HG03378 (cell line): ENCODE measurements around the gene PLCB1.

Experiments
- ATAC-seq: cut with Tn5 transposase; IDR thresholded peaks from one replicate; pipeline ENCODE4 v1.9.1; 2021; ENCODE audit warnings: mild to moderate bottlenecking, moderate library complexity; ENCODE audit not compliant: unreplicated experiment

Gene PLCB1

GRCh38 chr20:8525017-8525343 lies 392.9 kb downstream of the PLCB1 start:
- no peak for ATAC-seq

DNA sequence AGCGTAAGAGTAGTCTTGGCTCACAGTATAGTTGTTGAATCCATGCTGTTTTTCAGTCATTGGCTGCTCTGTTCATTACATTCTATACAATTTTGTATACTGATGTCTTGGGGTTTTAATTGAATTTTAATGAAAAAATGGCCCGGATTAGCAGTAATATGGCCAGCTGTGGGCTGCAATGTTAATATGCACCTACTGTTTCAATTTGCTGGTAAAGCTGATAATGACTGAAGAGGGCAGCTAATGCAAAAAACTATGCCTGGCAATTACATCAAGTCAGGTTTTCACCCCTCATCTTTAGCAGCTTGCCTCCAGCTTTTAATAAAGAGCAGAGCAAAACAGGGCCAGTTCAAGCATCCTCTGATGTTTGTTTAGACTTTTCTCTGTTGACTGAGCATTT lies 394.5 kb downstream of the PLCB1 start:
- no peak for ATAC-seq

DNA sequence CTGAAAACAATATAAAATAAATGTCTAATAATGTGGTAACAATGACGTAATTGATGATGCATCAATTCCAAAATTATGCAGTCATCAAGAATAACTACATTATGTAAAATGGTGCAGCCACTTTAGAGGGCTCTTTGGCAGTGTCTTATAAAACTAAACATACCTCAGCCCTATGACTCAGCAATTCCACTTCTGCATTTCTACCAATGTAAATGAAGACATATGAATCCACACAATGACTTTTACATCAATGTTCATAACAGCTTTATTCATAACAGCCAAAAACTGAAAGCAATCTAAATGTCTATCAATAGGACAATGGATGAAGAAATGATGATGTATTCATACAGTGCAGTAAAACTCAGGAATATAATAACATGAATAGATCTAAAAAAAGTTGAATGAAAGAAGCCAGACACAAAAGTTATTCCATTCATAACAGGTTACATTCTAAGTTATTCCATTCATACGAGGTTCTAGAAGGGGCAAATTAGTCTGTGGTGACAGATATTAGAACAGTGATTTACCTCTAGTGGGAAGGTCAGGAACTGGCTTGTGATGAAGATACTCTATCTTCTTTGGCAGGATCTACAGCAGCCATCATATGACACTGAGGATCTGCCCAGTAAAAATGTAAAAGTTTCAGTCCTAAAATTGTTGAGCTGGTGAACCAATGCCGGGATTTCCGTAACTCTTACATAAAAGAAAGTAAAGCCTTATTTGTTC lies 396.1 kb downstream of the PLCB1 start:
- ATAC-seq, result peak; percentile 86

DNA sequence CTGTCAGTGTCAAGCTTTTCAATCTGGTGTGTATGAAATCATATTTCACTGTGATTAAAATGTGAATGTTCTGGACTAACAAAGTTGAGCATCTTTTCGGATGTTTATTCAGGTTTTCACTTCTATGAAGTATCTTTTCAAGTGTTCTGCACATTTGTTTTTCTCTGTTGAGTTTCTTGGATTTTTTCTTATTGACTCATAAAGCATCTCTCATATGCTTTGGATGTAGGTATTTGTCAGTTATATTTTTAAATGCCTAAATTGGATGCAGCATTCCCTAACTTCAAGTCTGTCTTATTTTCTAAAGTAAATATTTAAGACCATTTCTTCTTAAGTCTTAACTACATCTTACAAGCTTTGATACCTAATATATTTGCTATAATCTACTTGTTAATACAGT lies 398.0 kb downstream of the PLCB1 start:
- ATAC-seq, result no peak

DNA sequence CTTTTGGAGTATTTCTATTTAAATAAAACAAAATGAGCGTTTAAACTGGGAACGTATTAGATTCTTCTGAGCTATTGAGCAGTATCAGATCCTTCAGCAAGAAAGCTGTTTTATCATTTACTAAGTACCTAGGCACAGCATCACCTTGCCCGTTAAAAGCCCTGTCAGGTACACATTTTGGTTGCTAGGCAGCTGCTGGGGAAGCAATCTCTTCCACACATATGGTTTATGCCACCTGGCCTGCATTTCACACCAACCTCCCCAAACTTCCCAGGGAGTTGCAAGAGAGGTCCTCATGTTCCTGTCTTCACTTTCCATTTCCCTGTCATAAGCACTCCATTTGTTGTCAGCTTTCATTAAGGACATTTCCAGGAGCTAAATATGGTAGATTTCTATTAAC lies 400.1 kb downstream of the PLCB1 start:
- no peak for ATAC-seq

GRCh38 chr20:8534368-8535160 lies 402.5 kb downstream of the PLCB1 start:
- ATAC-seq, result no peak

DNA sequence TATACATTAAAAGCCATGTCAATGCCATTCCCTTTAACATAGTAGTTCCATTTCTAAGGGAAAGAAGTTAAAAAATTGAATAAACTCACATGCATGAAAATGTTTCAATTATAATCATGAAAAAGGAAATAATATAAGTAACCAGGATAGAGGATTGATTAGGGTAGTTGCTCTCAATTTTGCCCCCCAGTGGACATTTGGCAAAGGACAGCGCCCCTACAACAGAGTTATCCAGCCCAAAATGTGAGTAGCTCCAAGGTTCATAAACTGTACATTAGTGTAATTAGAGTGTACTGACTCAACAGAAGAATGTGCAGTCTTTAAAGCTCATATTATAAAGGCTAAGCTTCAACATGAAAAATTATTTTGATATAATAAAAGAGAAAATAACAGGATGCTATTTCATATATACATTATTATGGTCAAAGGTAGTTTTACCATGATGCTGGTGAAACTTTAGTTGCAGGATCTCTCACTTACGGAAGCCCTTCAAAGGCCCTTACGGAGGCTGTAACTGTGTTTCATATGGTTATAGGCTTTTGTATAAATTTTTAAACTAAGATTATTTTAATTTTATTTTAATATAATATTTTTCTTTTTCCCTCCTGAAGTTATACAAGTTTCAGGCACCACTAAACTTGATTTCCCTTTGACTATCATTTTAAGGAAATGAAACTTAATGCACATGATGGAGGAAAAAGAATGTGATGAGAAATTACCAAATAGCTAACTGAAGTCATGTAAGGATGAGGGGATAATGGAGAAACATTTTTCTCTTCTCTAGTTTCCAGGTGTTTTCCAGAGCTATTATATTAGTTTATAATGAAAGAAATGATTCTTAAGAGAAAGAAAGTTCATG lies 403.6 kb downstream of the PLCB1 start:
- no peak for ATAC-seq

DNA sequence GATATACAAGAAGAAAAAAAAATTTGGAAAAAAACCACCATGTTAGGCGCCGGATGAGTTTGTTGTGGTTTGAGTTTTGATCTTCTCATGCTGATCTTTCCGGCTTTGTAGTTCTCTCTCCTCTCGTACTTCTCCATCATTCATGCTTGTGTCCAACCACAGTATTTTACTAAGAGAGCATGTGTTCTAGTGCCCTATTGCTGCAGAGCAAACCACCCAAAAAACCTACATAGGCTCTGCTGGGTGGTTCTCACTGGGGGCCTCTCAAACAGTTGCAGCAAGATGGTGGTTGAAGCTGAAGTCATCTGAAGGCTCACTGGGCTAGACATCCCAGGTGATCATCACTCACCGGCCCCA lies 404.2 kb downstream of the PLCB1 start:
- ATAC-seq, result no peak

DNA sequence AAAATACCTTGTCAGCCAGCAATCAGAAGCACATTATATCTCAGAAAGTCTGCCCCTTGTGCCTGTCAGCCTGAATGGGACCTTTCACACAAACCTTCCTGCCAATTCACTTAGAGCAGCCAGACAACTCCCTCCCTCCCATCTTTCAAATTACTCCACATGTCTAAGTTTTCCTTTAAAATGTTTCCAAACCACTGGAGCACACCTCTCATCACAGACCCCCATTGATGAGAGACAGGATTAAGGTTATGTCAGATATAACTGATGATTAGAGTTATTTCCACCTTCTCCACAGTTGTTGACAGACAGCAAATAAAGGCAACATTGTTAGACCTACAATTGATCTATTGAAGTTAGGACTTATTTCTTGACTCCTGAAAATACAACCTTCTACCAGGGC lies 408.4 kb downstream of the PLCB1 start:
- ATAC-seq, result no peak

DNA sequence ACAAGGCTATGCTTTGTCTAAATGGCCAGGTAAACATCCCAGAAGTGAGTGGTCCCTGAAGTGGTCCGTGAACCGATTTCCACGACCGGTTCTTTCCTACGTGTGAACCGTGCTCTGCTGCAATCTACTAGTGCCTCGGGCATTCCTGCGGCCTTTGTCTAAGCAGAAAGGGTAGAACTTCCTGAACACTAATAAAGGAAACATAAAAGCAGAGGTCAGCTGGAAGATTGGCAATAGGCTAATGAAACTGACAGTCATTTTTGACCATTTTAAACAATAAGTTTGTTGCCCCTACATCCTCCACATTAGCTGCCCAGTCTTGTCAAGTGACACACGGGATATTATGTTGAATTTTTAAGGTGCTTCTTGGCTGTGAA lies 410.0 kb downstream of the PLCB1 start:
- ATAC-seq, result no peak

GRCh38 chr20:8545212-8545611 lies 413.1 kb downstream of the PLCB1 start:
- no peak for ATAC-seq

GRCh38 chr20:8547035-8547650 lies 415.1 kb downstream of the PLCB1 start:
- no peak for ATAC-seq

DNA sequence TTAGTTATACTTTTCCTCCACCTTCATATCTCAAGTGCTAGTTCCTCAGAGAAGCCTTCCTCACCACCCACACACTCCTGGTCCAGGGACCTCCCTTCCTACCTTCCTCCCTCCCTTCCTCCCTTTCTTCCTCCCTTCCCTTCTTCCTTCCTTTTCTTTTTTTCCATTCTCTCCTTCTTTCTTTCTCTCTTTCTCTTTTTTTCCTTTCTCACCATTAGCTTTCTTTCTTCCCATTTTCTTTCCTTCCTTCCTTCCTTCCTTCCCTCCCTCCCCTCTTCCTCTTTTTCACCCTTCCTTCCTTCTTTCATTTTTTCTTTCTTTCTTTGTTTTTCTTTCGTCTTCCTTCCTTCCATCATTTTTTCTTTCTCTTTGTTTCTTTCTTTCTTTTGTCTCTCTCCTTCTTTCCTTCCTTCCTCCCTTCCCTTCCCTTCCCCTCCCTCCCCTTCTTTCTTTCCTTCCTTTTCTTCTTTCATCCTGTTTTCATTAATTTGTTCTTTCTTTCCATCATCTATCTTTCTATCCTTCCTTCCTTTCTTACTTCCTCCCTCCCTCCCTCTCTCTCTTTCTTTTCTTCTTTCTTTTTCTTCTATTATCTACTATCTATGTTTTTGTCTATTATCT lies 416.0 kb downstream of the PLCB1 start:
- no peak for ATAC-seq

GRCh38 chr20:8549192-8549591 lies 417.1 kb downstream of the PLCB1 start:
- no peak for ATAC-seq

DNA sequence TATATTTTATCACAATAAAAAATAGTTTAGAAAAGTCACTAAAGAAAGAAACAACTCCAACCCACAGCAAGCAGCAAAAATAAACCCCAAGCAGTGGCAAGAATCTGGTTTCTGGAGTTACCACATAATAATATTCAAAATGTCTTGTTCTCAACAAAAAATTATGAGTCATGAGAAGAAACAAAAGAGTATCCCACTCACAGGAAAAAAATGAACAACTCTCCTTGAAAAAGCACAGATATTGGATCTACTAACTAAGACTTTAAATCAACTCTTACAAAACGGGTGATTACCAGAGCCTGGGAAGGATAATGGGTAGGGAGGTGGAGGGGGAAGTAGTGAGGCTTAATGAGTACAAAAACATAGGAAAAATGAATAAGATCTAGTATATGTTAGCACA lies 425.6 kb downstream of the PLCB1 start:
- no peak for ATAC-seq

DNA sequence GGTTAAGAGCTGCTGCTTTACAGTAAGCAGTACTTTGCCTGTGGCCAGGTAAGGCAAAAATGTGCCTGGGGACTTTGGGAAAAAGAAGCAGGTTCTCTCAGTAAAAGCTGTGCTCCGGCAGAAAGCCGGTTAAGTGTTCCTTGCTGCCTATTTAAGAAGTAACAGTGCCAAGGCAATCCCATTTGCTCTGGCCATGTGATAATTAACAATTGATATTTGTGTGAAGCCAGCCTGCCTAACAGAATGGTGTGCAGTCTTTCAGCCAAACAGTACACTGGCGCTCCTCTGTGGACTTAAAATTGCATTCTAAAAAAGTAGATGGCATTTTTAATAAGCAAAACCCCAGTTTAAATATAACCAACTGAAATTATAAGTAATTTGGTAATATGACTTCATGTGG lies 430.3 kb downstream of the PLCB1 start:
- ATAC-seq, result no peak

GRCh38 chr20:8568075-8568474 lies 436.0 kb downstream of the PLCB1 start:
- no peak for ATAC-seq

- ATAC-seq, result no peak
Observed at GRCh38 chr20:8569766-8570165, 437.7 kb downstream of the PLCB1 start.

- ATAC-seq, result no peak
Observed at GRCh38 chr20:8571611-8572010, 439.5 kb downstream of the PLCB1 start.

GRCh38 chr20:8573686-8574085 lies 441.6 kb downstream of the PLCB1 start:
- no peak for ATAC-seq

DNA sequence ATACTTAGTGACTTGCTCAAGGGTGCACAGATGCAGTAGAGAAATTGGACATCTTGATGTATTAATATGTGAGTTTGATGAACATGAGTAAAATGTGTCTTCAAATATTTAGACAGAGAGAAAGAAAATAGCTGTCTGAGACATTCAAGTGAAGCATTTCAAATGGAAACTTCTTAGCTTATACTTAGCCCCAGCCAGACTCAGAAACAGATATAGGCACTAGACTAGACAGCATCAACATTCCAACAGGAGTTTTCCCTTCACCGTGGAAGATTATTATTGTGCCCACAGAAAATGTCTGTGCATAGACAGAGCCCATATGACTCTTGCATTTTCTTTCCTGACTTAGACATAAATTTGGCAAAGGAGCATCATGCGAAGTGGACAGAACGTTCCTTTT lies 443.0 kb downstream of the PLCB1 start:
- ATAC-seq, result no peak
